Measurements from ENCODE around the gene COLQ. TPM values are rescaled to one million over a fixed set of nuclear protein-coding genes. Genes with fewer than 3 reads are reported as not detected.

COLQ gene
- polyA plus RNA-seq (2013), result 1.1 and 1.3 TPM in 2 replicates

GRCh38 chr3:15521573-15521965 is at the start of gene COLQ:
TSS of gene COLQ (minus strand) at chr3:15521706. CDS start at chr3:15521625, 81 bp downstream.
- Histone ChIP-seq H3K14ac (ENCODE audit: low read length) (no peak within 1 kb of the TSS), H2AK5ac (ENCODE audit: low read length) (no peak within 1 kb of the TSS), H3K79me1 (ENCODE audit: low read length) (peaks cover 2% of the 10 kb centered on the region), H3K4ac (ENCODE audit: low read depth, low read length) (no peak within 1 kb of the TSS), H3K4me1 (ENCODE audit: control insufficient read depth in 1 of 2, insufficient read depth in 2 of 2, low read length in 2 of 2) (no peaks in the 10 kb centered on the region), H4K91ac (ENCODE audit: low read depth, low read length) (no peak within 1 kb of the TSS), H2BK5ac (ENCODE audit: low read depth, low read length, poor library complexity) (no peak within 1 kb of the TSS), H3K27me3 (ENCODE audit: insufficient read depth, low read length) (no peaks in the 10 kb centered on the region), H2BK120ac (ENCODE audit: insufficient read depth, low read length, poor library complexity) (no peak within 1 kb of the TSS), H3K79me2 (ENCODE audit: control insufficient read depth, insufficient read depth, low read length, poor library complexity) (no peaks in the 10 kb centered on the region), H2AFZ (ENCODE audit: insufficient read depth, low read length, poor library complexity) (no peak within 1 kb of the TSS), H3K23ac (ENCODE audit: low read length) (no peak within 1 kb of the TSS), H3K4me3 (ENCODE audit: low read depth, low read length) (no peak within 1 kb of the TSS), H2BK12ac (ENCODE audit: low read length) (no peak within 1 kb of the TSS), H3K9me3 (ENCODE audit: insufficient read depth, low read depth, low read length) (no peaks in the 10 kb centered on the region), H3K18ac (ENCODE audit: low read length) (peak within 1 kb of the TSS; percentile 55), H3K27ac (ENCODE audit: low read depth, low read length) (no peak within 1 kb of the TSS), H3K4me2 (ENCODE audit: low read length) (no peak within 1 kb of the TSS), H3K9ac (ENCODE audit: low read length) (no peak within 1 kb of the TSS), H3K36me3 (ENCODE audit: control insufficient read depth in 1 of 2, insufficient read depth in 2 of 2, low read length in 2 of 2) (no peaks in the 10 kb centered on the region), H4K8ac (ENCODE audit: low read depth, low read length) (no peak within 1 kb of the TSS), H4K12ac (ENCODE audit: low read depth, low read length) (no peak within 1 kb of the TSS)
- no CpG with 5 or more reads among the region's 6 CpGs for WGBS (ENCODE audit: extremely low coverage, insufficient coverage, insufficient read length)
- DNase-seq, result no peak

- H3K9me3 ChIP-seq (ENCODE audit: insufficient read depth, low read depth, low read length), result no peaks in the 10 kb centered on the region
- H4K8ac ChIP-seq (ENCODE audit: low read depth, low read length), result no peak overlapping the region
- H3K27me3 ChIP-seq (ENCODE audit: insufficient read depth, low read length), result no peaks in the 10 kb centered on the region
- no peak overlapping the region for H3K9ac ChIP-seq (ENCODE audit: low read length)
- H3K4me3 ChIP-seq (ENCODE audit: low read depth, low read length), result no peak overlapping the region
- no peak overlapping the region for H2AK5ac ChIP-seq (ENCODE audit: low read length)
- no peak overlapping the region for H4K91ac ChIP-seq (ENCODE audit: low read depth, low read length)
- H4K12ac ChIP-seq (ENCODE audit: low read depth, low read length), result no peak overlapping the region
- no peaks in the 10 kb centered on the region for H3K79me1 ChIP-seq (ENCODE audit: low read length)
- H2AFZ ChIP-seq (ENCODE audit: insufficient read depth, low read length, poor library complexity), result no peak overlapping the region
- H3K23ac ChIP-seq (ENCODE audit: low read length), result no peak overlapping the region
- WGBS (ENCODE audit: extremely low coverage, insufficient coverage, insufficient read length), result no CpG with 5 or more reads among the region's 1 CpG
- H3K14ac ChIP-seq (ENCODE audit: low read length), result no peak overlapping the region
- no peak overlapping the region for H2BK5ac ChIP-seq (ENCODE audit: low read depth, low read length, poor library complexity)
- no peak for DNase-seq
- no peak overlapping the region for H3K4ac ChIP-seq (ENCODE audit: low read depth, low read length)
- H2BK12ac ChIP-seq (ENCODE audit: low read length), result no peak overlapping the region
- H3K18ac ChIP-seq (ENCODE audit: low read length), result no peak overlapping the region
- H3K36me3 ChIP-seq (ENCODE audit: control insufficient read depth in 1 of 2, insufficient read depth in 2 of 2, low read length in 2 of 2), result peaks cover 14 to 24% of the 10 kb centered on the region in 2 experiments
- no peaks in the 10 kb centered on the region for H3K79me2 ChIP-seq (ENCODE audit: control insufficient read depth, insufficient read depth, low read length, poor library complexity)
- H2BK120ac ChIP-seq (ENCODE audit: insufficient read depth, low read length, poor library complexity), result no peak overlapping the region
- H3K27ac ChIP-seq (ENCODE audit: low read depth, low read length), result no peak overlapping the region
- H3K4me1 ChIP-seq (ENCODE audit: control insufficient read depth in 1 of 2, insufficient read depth in 2 of 2, low read length in 2 of 2), result no peaks in the 10 kb centered on the region
- no peak overlapping the region for H3K4me2 ChIP-seq (ENCODE audit: low read length)
Observed at GRCh38 chr3:15563190-15563589, 41.7 kb upstream of the COLQ start.

- no peak overlapping the region for H3K18ac ChIP-seq (ENCODE audit: low read length)
- H3K14ac ChIP-seq (ENCODE audit: low read length), result no peak overlapping the region
- H3K27me3 ChIP-seq (ENCODE audit: insufficient read depth, low read length), result no peaks in the 10 kb centered on the region
- peaks cover 13 to 21% of the 10 kb centered on the region in 2 experiments for H3K36me3 ChIP-seq (ENCODE audit: control insufficient read depth in 1 of 2, insufficient read depth in 2 of 2, low read length in 2 of 2)
- H3K79me1 ChIP-seq (ENCODE audit: low read length), result peaks cover 2% of the 10 kb centered on the region
- H2BK5ac ChIP-seq (ENCODE audit: low read depth, low read length, poor library complexity), result no peak overlapping the region
- no peak overlapping the region for H3K23ac ChIP-seq (ENCODE audit: low read length)
- no peak overlapping the region for H2AK5ac ChIP-seq (ENCODE audit: low read length)
- H4K91ac ChIP-seq (ENCODE audit: low read depth, low read length), result no peak overlapping the region
- no peak overlapping the region for H4K8ac ChIP-seq (ENCODE audit: low read depth, low read length)
- no peak overlapping the region for H3K4me3 ChIP-seq (ENCODE audit: low read depth, low read length)
- H3K27ac ChIP-seq (ENCODE audit: low read depth, low read length), result no peak overlapping the region
- H3K4me2 ChIP-seq (ENCODE audit: low read length), result no peak overlapping the region
- H3K4ac ChIP-seq (ENCODE audit: low read depth, low read length), result no peak overlapping the region
- WGBS (ENCODE audit: extremely low coverage, insufficient coverage, insufficient read length), result no CpG with 5 or more reads among the region's 5 CpGs
- H2BK120ac ChIP-seq (ENCODE audit: insufficient read depth, low read length, poor library complexity), result no peak overlapping the region
- no peak overlapping the region for H4K12ac ChIP-seq (ENCODE audit: low read depth, low read length)
- H3K9me3 ChIP-seq (ENCODE audit: insufficient read depth, low read depth, low read length), result no peaks in the 10 kb centered on the region
- no peak for DNase-seq
- H2BK12ac ChIP-seq (ENCODE audit: low read length), result no peak overlapping the region
- H3K79me2 ChIP-seq (ENCODE audit: control insufficient read depth, insufficient read depth, low read length, poor library complexity), result no peaks in the 10 kb centered on the region
- H3K9ac ChIP-seq (ENCODE audit: low read length), result no peak overlapping the region
- peaks cover 0 to 3% of the 10 kb centered on the region in 2 experiments for H3K4me1 ChIP-seq (ENCODE audit: control insufficient read depth in 1 of 2, insufficient read depth in 2 of 2, low read length in 2 of 2)
- H2AFZ ChIP-seq (ENCODE audit: insufficient read depth, low read length, poor library complexity), result no peak overlapping the region
Observed at GRCh38 chr3:15562560-15562959, 41.1 kb upstream of the COLQ start.

GRCh38 chr3:15558581-15558980 is 37.1 kb upstream of the COLQ start:
- H3K4me3 ChIP-seq (ENCODE audit: low read depth, low read length), result no peak overlapping the region
- no peak overlapping the region for H4K91ac ChIP-seq (ENCODE audit: low read depth, low read length)
- H3K23ac ChIP-seq (ENCODE audit: low read length), result no peak overlapping the region
- H3K18ac ChIP-seq (ENCODE audit: low read length), result no peak overlapping the region
- no CpG with 5 or more reads among the region's 9 CpGs for WGBS (ENCODE audit: extremely low coverage, insufficient coverage, insufficient read length)
- H3K27ac ChIP-seq (ENCODE audit: low read depth, low read length), result no peak overlapping the region
- DNase-seq, result no peak
- no peaks in the 10 kb centered on the region for H3K27me3 ChIP-seq (ENCODE audit: insufficient read depth, low read length)
- peaks cover 2% of the 10 kb centered on the region for H3K79me1 ChIP-seq (ENCODE audit: low read length)
- H3K9ac ChIP-seq (ENCODE audit: low read length), result no peak overlapping the region
- H2AFZ ChIP-seq (ENCODE audit: insufficient read depth, low read length, poor library complexity), result no peak overlapping the region
- no peak overlapping the region for H2AK5ac ChIP-seq (ENCODE audit: low read length)
- no peak overlapping the region for H3K4me2 ChIP-seq (ENCODE audit: low read length)
- no peak overlapping the region for H3K14ac ChIP-seq (ENCODE audit: low read length)
- peaks cover 3 to 14% of the 10 kb centered on the region in 2 experiments for H3K36me3 ChIP-seq (ENCODE audit: control insufficient read depth in 1 of 2, insufficient read depth in 2 of 2, low read length in 2 of 2)
- no peak overlapping the region for H2BK120ac ChIP-seq (ENCODE audit: insufficient read depth, low read length, poor library complexity)
- H3K4me1 ChIP-seq (ENCODE audit: control insufficient read depth in 1 of 2, insufficient read depth in 2 of 2, low read length in 2 of 2), result peaks cover 0 to 3% of the 10 kb centered on the region in 2 experiments
- no peak overlapping the region for H4K12ac ChIP-seq (ENCODE audit: low read depth, low read length)
- no peak overlapping the region for H3K4ac ChIP-seq (ENCODE audit: low read depth, low read length)
- H3K9me3 ChIP-seq (ENCODE audit: insufficient read depth, low read depth, low read length), result no peaks in the 10 kb centered on the region
- no peak overlapping the region for H4K8ac ChIP-seq (ENCODE audit: low read depth, low read length)
- no peak overlapping the region for H2BK12ac ChIP-seq (ENCODE audit: low read length)
- no peaks in the 10 kb centered on the region for H3K79me2 ChIP-seq (ENCODE audit: control insufficient read depth, insufficient read depth, low read length, poor library complexity)
- H2BK5ac ChIP-seq (ENCODE audit: low read depth, low read length, poor library complexity), result no peak overlapping the region
